GM23338 (cell line): ENCODE measurements around the gene MINK1. TPM values are rescaled to one million over a fixed set of nuclear protein-coding genes. Genes with fewer than 3 reads are reported as not detected.

Source experiments
- ATAC-seq: fragments of 200-7000 bp; cut with Tn5 transposase; 3 replicates; pipeline ENCODE4 v1.9.1; 2020
- DNase-seq: peaks from one replicate; pipeline ENCODE4 v3.0.0-alpha.2; 2015; ENCODE audit warnings: low spot score
- H2AFZ ChIP-seq: fragments of 200-600 bp; sonication (generic); 2 replicates; pipeline ENCODE4 v1.8.0; 2016; ENCODE audit warnings: antibody characterized with exemption, mild to moderate bottlenecking, moderate library complexity
- H3F3A ChIP-seq: fragments of 200-600 bp; sonication (generic); replicated peaks from 2 replicates; pipeline ENCODE4 v1.8.0; 2017; ENCODE audit warnings: antibody characterized with exemption, mixed run types, low read depth
- H3K27ac ChIP-seq: fragments of 200-600 bp; sonication (generic); 2 replicates; pipeline ENCODE4 v1.6.1; 2016; ENCODE audit warnings: low read depth
- H3K27me3 ChIP-seq: fragments of 200-600 bp; sonication (generic); 2 replicates; pipeline ENCODE4 v1.8.0; 2016; ENCODE audit warnings: mild to moderate bottlenecking, mixed run types, moderate library complexity; ENCODE audit not compliant: insufficient read depth
- H3K36me3 ChIP-seq: fragments of 200-600 bp; sonication (generic); 2 replicates; pipeline ENCODE4 v1.8.0; 2016; ENCODE audit warnings: mild to moderate bottlenecking; ENCODE audit not compliant: insufficient read depth
- H3K4me1 ChIP-seq: fragments of 200-600 bp; sonication (generic); 2 replicates; pipeline ENCODE4 v1.8.0; 2016; ENCODE audit warnings: mild to moderate bottlenecking, moderate library complexity; ENCODE audit not compliant: insufficient read depth
- H3K4me2 ChIP-seq: fragments of 200-600 bp; sonication (generic); 2 replicates; pipeline ENCODE4 v1.7.1; 2017; ENCODE audit warnings: mixed run types
- H3K4me3 ChIP-seq: fragments of 200-600 bp; sonication (generic); 2 replicates; pipeline ENCODE4 v1.6.1; 2016; ENCODE audit warnings: mixed run types
- H3K79me2 ChIP-seq: fragments of 200-600 bp; sonication (generic); replicated peaks from 2 replicates; pipeline ENCODE4 v1.8.0; 2017; ENCODE audit warnings: mild to moderate bottlenecking; ENCODE audit not compliant: insufficient read depth
- H3K9me2 ChIP-seq: fragments of 200-600 bp; sonication (generic); 2 replicates; pipeline ENCODE4 v1.8.0; 2017; ENCODE audit not compliant: insufficient read depth
- H4K20me1 ChIP-seq: fragments of 200-600 bp; sonication (generic); replicated peaks from 2 replicates; pipeline ENCODE4 v1.8.0; 2017; ENCODE audit warnings: mild to moderate bottlenecking; ENCODE audit not compliant: insufficient read depth
- H3K27ac Mint-ChIP-seq: 2 replicates; pipeline ENCODE4 v1.8.0; 2020; ENCODE audit warnings: inconsistent platforms, mild to moderate bottlenecking, moderate library complexity, mixed read lengths
- H3K27me3 Mint-ChIP-seq: 3 replicates; pipeline ENCODE4 v1.8.0; 2022; ENCODE audit warnings: low read depth, mild to moderate bottlenecking, moderate library complexity, mixed read lengths, inconsistent platforms; ENCODE audit not compliant: insufficient read depth, poor library complexity
- H3K36me3 Mint-ChIP-seq: 3 replicates; pipeline ENCODE4 v1.8.0; 2021; ENCODE audit warnings: low read depth, mild to moderate bottlenecking, inconsistent platforms, moderate library complexity, mixed read lengths
- H3K4me1 Mint-ChIP-seq: 3 replicates; pipeline ENCODE4 v1.8.0; 2020; ENCODE audit warnings: mild to moderate bottlenecking, inconsistent platforms, mixed read lengths
- H3K4me3 Mint-ChIP-seq: 3 replicates; pipeline ENCODE4 v1.8.0; 2021; ENCODE audit warnings: moderate library complexity, mild to moderate bottlenecking, inconsistent platforms, mixed read lengths
- H3K9me3 Mint-ChIP-seq: 3 replicates; pipeline ENCODE4 v1.8.0; 2020; ENCODE audit warnings: moderate library complexity, mild to moderate bottlenecking, inconsistent platforms, mixed read lengths
- CTCF ChIP-seq, 2 experiments: fragments of 200-600 bp in 1 of 2; sonication (generic) in 1 of 2; conservative IDR thresholded peaks; 2 replicates each; pipeline versions ENCODE4 v1.5.1 to v1.6.1; 2016 to 2017; ENCODE audit warnings: antibody characterized with exemption in 2 of 2, low read depth in 2 of 2, mild to moderate bottlenecking in 2 of 2, moderate library complexity in 1 of 2
- EZH2phosphoT487 ChIP-seq: fragments of 200-600 bp; sonication (generic); IDR thresholded peaks from one replicate; pipeline ENCODE4 v1.8.1; 2018; ENCODE audit warnings: antibody characterized with exemption; ENCODE audit not compliant: unreplicated experiment
- JUNB ChIP-seq: IDR thresholded peaks from one replicate; pipeline ENCODE4 v1.6.1; 2016; ENCODE audit warnings: antibody characterized with exemption; ENCODE audit not compliant: unreplicated experiment
- STAT1 ChIP-seq: IDR thresholded peaks from one replicate; pipeline ENCODE4 v1.6.1; 2016; ENCODE audit warnings: antibody characterized with exemption; ENCODE audit not compliant: unreplicated experiment
- ZNF331 ChIP-seq: fragments of 250-450 bp; sonication (Bioruptor Pico); IDR thresholded peaks from 2 replicates; pipeline ENCODE4 v1.5.0; 2020; ENCODE audit warnings: low read depth, mild to moderate bottlenecking, moderate library complexity
- polyA plus RNA-seq: library from polyadenylated mRNA; unstranded; fragments of >200 nt; fragmentation: Nextera tagmentation; extraction: Ambion mirVana; gene quantifications from 2 replicates; pipeline ENCODE4 v1.2.1, GENCODE V29; 2016
- total RNA-seq: library from RNA; depleted of rRNA; stranded (reverse); fragments of >200 nt; shearing (Covaris generic); gene quantifications from 2 replicates; pipeline ENCODE4 v1.2.3, GENCODE V29; 2014
- TF ChIP-seq, protein P1 (sequence below): fragments of 250-450 bp; sonication (Bioruptor Pico); IDR thresholded peaks from 2 replicates; pipeline ENCODE4 v1.5.0; 2020; ENCODE audit warnings: mild to moderate bottlenecking, moderate library complexity

MINK1 gene
- total and polyA plus RNA-seq, 2 experiments from 2014 or later, result 17.3 to 54.9 TPM

DNA sequence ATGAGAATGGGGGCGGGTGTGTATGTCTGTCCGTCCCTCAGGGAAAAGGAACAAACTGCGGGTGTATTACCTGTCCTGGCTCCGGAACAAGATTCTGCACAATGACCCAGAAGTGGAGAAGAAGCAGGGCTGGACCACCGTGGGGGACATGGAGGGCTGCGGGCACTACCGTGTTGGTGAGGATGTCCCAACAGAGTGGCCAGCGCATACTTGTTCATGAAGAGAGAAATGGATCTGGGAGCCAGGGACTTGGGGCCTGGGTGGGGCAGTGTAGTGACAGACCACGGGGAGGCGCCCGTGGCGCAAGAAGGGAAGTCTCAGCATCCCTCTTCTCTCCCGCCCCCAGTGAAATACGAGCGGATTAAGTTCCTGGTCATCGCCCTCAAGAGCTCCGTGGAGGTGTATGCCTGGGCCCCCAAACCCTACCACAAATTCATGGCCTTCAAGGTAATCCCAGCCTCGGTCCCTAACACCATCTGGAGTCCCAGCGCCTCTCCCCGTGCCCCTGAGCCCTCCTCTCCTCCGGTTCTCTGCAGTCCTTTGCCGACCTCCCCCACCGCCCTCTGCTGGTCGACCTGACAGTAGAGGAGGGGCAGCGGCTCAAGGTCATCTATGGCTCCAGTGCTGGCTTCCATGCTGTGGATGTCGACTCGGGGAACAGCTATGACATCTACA, 62.7 kb downstream of the MINK1 start:
- peak; percentile 82 for DNase-seq
- Mint-ChIP-seq H3K27ac (no peak overlapping the region; the same call in 1 of the 2 replicates), H3K27me3 (peaks cover 29% of the 10 kb centered on the region), H3K4me3 (peak overlapping the region; percentile 10; the same call in 1 of the 3 replicates), H3K36me3 (peaks cover 17% of the 10 kb centered on the region; the same call in 2 of the 3 replicates), H3K9me3 (no peaks in the 10 kb centered on the region), H3K4me1 (peaks cover 18% of the 10 kb centered on the region)
- no peak overlapping the region for H3K4me2 ChIP-seq
- ATAC-seq, result peak; percentile 30
- no peaks in the 10 kb centered on the region for H4K20me1 ChIP-seq
- peaks cover 9% of the 10 kb centered on the region for H3K27me3 ChIP-seq
- no peaks in the 10 kb centered on the region for H3K9me2 ChIP-seq
- H3F3A ChIP-seq, result peaks cover 21% of the 10 kb centered on the region; the same call in 1 of the 2 replicates
- H3K4me3 ChIP-seq, result no peak overlapping the region
- H3K36me3 ChIP-seq, result no peaks in the 10 kb centered on the region; the same call in 1 of the 2 replicates
- H3K27ac ChIP-seq, result no peak overlapping the region
- H3K79me2 ChIP-seq, result no peaks in the 10 kb centered on the region
- TF ChIP-seq ZNF331 (CRISPR knock-in tag) (no peak), CTCF (conservative IDR thresholded peaks at IDR 0.05; ENCODE audit: low read depth in 2 of 2) (peak; percentile 56 to 73), EZH2phosphoT487 (no peak)
- H2AFZ ChIP-seq, result no peak overlapping the region
- H3K4me1 ChIP-seq, result 0 out of 2 replicates have a peak, but pooled peaks cover 5% of the 10 kb centered on the region

DNA sequence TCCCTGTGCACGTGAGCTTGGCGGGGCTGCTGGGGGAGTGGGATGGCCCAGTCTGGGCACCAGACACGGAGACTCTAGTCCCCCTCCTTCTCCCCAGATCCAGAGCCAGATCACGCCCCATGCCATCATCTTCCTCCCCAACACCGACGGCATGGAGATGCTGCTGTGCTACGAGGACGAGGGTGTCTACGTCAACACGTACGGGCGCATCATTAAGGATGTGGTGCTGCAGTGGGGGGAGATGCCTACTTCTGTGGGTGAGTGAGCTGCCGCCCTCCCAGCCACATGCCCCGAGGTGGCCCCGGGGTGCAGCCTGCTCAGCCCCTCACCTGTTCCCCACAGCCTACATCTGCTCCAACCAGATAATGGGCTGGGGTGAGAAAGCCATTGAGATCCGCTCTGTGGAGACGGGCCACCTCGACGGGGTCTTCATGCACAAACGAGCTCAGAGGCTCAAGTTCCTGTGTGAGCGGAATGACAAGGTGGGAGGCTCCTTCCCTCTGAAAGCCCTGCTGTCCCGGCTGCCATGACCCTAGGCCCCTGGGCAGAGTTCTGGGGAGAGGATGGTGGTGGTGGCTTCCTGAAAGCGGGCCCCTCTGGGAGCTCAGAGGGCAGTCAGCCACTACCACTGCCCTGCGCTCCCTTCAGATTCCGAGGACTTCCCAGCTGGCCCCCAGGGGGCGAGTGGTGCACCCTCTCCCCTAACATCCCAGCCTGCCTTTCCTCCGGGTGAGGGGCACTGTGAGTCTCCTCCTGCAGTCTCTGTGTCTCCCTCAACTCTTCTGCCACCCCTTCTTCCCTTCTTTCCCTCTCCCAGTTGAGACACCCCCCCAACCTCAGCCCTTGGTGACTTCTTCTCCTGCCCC, 63.4 kb downstream of the MINK1 start:
- Mint-ChIP-seq H3K27ac (no peak overlapping the region; the same call in 1 of the 2 replicates), H3K4me1 (peaks cover 19% of the 10 kb centered on the region), H3K36me3 (peaks cover 17% of the 10 kb centered on the region; the same call in 2 of the 3 replicates), H3K4me3 (no peak overlapping the region), H3K9me3 (no peaks in the 10 kb centered on the region), H3K27me3 (peaks cover 32% of the 10 kb centered on the region)
- H3K27ac ChIP-seq, result no peak overlapping the region
- 0 out of 2 replicates have a peak, but pooled peaks cover 5% of the 10 kb centered on the region for H3K4me1 ChIP-seq
- no peak for DNase-seq
- H2AFZ ChIP-seq, result no peak overlapping the region
- H3K79me2 ChIP-seq, result no peaks in the 10 kb centered on the region
- H3K4me3 ChIP-seq, result no peak overlapping the region
- no peaks in the 10 kb centered on the region for H3K9me2 ChIP-seq
- no peak overlapping the region for H3K4me2 ChIP-seq
- H3K36me3 ChIP-seq, result no peaks in the 10 kb centered on the region; the same call in 1 of the 2 replicates
- no peak for ATAC-seq
- no peaks in the 10 kb centered on the region for H4K20me1 ChIP-seq
- H3F3A ChIP-seq, result peaks cover 29% of the 10 kb centered on the region
- peaks cover 9% of the 10 kb centered on the region for H3K27me3 ChIP-seq
- TF ChIP-seq STAT1 (no peak), CTCF (conservative IDR thresholded peaks at IDR 0.05; ENCODE audit: low read depth in 2 of 2) (peak in 1 of 2 experiments; percentile 30; a peak in 2 of 4 replicates), JUNB (no peak)
- TF ChIP-seq, protein P1, sequence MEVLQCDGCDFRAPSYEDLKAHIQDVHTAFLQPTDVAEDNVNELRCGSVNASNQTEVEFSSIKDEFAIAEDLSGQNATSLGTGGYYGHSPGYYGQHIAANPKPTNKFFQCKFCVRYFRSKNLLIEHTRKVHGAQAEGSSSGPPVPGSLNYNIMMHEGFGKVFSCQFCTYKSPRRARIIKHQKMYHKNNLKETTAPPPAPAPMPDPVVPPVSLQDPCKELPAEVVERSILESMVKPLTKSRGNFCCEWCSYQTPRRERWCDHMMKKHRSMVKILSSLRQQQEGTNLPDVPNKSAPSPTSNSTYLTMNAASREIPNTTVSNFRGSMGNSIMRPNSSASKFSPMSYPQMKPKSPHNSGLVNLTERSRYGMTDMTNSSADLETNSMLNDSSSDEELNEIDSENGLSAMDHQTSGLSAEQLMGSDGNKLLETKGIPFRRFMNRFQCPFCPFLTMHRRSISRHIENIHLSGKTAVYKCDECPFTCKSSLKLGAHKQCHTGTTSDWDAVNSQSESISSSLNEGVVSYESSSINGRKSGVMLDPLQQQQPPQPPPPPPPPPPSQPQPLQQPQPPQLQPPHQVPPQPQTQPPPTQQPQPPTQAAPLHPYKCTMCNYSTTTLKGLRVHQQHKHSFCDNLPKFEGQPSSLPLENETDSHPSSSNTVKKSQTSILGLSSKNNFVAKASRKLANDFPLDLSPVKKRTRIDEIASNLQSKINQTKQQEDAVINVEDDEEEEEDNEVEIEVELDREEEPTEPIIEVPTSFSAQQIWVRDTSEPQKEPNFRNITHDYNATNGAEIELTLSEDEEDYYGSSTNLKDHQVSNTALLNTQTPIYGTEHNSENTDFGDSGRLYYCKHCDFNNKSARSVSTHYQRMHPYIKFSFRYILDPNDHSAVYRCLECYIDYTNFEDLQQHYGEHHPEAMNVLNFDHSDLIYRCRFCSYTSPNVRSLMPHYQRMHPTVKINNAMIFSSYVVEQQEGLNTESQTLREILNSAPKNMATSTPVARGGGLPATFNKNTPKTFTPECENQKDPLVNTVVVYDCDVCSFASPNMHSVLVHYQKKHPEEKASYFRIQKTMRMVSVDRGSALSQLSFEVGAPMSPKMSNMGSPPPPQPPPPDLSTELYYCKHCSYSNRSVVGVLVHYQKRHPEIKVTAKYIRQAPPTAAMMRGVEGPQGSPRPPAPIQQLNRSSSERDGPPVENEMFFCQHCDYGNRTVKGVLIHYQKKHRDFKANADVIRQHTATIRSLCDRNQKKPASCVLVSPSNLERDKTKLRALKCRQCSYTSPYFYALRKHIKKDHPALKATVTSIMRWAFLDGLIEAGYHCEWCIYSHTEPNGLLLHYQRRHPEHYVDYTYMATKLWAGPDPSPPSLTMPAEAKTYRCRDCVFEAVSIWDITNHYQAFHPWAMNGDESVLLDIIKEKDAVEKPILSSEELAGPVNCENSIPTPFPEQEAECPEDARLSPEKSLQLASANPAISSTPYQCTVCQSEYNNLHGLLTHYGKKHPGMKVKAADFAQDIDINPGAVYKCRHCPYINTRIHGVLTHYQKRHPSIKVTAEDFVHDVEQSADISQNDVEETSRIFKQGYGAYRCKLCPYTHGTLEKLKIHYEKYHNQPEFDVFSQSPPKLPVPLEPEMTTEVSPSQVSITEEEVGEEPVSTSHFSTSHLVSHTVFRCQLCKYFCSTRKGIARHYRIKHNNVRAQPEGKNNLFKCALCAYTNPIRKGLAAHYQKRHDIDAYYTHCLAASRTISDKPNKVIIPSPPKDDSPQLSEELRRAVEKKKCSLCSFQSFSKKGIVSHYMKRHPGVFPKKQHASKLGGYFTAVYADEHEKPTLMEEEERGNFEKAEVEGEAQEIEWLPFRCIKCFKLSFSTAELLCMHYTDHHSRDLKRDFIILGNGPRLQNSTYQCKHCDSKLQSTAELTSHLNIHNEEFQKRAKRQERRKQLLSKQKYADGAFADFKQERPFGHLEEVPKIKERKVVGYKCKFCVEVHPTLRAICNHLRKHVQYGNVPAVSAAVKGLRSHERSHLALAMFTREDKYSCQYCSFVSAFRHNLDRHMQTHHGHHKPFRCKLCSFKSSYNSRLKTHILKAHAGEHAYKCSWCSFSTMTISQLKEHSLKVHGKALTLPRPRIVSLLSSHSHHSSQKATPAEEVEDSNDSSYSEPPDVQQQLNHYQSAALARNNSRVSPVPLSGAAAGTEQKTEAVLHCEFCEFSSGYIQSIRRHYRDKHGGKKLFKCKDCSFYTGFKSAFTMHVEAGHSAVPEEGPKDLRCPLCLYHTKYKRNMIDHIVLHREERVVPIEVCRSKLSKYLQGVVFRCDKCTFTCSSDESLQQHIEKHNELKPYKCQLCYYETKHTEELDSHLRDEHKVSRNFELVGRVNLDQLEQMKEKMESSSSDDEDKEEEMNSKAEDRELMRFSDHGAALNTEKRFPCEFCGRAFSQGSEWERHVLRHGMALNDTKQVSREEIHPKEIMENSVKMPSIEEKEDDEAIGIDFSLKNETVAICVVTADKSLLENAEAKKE, result no peak
